Keratinocyte (primary cell): ENCODE data around the gene SLC6A2.

Experiments used
- CTCF ChIP-seq, 3 experiments: IDR thresholded peaks in 1 of 3; conservative IDR thresholded peaks in 1 of 3; optimal IDR thresholded peaks in 1 of 3; 2 replicates in 2 of 3; 3 replicates in 1 of 3; pipeline versions ENCODE3 to v1.5.1; 2011; ENCODE audit warnings: low read length in 3 of 3, mild to moderate bottlenecking in 3 of 3, moderate library complexity in 2 of 3, control low read depth in 1 of 3, inconsistent platforms in 1 of 3; ENCODE audit not compliant: insufficient read depth in 2 of 3; ENCODE audit errors: extremely low read depth in 1 of 3
- EZH2 ChIP-seq: IDR thresholded peaks from one replicate; pipeline ENCODE4 v1.6.1; 2012; ENCODE audit warnings: inconsistent platforms, mild to moderate bottlenecking, low read length, moderate library complexity

GRCh38 chr16:55672471-55672870 is 16.7 kb downstream of the SLC6A2 start:
- TF ChIP-seq CTCF (optimal IDR thresholded peaks at IDR 0.05 in 1 of 3, IDR thresholded peaks at IDR 0.05 in 1 of 3, conservative IDR thresholded peaks at IDR 0.05 in 1 of 3; ENCODE audit: extremely low read depth in 1 of 3, insufficient read depth in 2 of 3, low read length in 3 of 3) (no peak), EZH2 (no peak)
